ENCODE data around the gene TIFAB. TPM values are rescaled to one million over a fixed set of nuclear protein-coding genes. Genes with fewer than 3 reads are reported as not detected.

TIFAB gene
- total RNA-seq, 1 experiment from 2014 or later, result not detected

DNA sequence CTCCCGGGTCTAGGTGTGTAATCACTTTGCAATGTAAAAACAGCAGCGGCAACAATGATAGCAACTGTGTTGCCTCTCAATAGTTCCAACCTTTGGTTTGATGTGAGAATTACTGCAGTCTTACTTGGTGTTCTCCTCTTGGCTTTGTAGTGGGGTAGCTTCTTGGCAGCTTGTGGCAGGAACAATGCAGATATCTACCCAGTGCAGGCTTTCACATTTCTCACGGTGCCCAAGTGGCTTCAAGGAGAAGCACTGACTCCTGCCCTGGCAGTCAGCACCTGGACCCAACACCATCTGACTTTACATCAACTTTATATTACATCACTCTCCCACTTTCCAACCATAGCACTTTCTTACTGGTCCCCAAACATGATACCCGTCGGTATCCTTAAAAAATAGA lies 28.4 kb upstream of the TIFAB start:
- H3K4me1 ChIP-seq (ENCODE audit: control insufficient read depth, insufficient read depth, low read length), result no peaks in the 10 kb centered on the region
- H3K27me3 ChIP-seq (ENCODE audit: control insufficient read depth, insufficient read depth, low read length), result peaks cover under 1% of the 10 kb centered on the region
- in situ Hi-C loops (cut with HindIII; ENCODE audit: low pct_unique_long_range_greater_than_20kb, low sequenced_read_pairs) (no loop called here), intact Hi-C loops (cut with micrococcal nuclease; ENCODE audit: unreplicated experiment) (no loop called here)
- ATAC-seq (no peak), DNase-seq (ENCODE audit: low read depth, low spot score) (no peak)
- no peaks in the 10 kb centered on the region for H3K9me3 ChIP-seq (ENCODE audit: control insufficient read depth, insufficient read depth, low read depth, low read length)
- no peak overlapping the region for H3K4me3 ChIP-seq (ENCODE audit: low read depth in 2 of 2, low read length in 2 of 2)
- BruUV-seq (replicated peaks), result no TSS peak
- H3K27ac ChIP-seq (ENCODE audit: low read length), result no peak overlapping the region
- no peaks in the 10 kb centered on the region for H3K36me3 ChIP-seq (ENCODE audit: control insufficient read depth, insufficient read depth, low read length)
- POLR2A ChIA-PET, result no interaction called here
- no peak for TF ChIP-seq SIN3A (IDR thresholded peaks at IDR 0.05; ENCODE audit: borderline replicate concordance, insufficient read depth, low read depth, low read length)
- TF ChIP-seq, protein P1, sequence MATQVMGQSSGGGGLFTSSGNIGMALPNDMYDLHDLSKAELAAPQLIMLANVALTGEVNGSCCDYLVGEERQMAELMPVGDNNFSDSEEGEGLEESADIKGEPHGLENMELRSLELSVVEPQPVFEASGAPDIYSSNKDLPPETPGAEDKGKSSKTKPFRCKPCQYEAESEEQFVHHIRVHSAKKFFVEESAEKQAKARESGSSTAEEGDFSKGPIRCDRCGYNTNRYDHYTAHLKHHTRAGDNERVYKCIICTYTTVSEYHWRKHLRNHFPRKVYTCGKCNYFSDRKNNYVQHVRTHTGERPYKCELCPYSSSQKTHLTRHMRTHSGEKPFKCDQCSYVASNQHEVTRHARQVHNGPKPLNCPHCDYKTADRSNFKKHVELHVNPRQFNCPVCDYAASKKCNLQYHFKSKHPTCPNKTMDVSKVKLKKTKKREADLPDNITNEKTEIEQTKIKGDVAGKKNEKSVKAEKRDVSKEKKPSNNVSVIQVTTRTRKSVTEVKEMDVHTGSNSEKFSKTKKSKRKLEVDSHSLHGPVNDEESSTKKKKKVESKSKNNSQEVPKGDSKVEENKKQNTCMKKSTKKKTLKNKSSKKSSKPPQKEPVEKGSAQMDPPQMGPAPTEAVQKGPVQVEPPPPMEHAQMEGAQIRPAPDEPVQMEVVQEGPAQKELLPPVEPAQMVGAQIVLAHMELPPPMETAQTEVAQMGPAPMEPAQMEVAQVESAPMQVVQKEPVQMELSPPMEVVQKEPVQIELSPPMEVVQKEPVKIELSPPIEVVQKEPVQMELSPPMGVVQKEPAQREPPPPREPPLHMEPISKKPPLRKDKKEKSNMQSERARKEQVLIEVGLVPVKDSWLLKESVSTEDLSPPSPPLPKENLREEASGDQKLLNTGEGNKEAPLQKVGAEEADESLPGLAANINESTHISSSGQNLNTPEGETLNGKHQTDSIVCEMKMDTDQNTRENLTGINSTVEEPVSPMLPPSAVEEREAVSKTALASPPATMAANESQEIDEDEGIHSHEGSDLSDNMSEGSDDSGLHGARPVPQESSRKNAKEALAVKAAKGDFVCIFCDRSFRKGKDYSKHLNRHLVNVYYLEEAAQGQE (IDR thresholded peaks at IDR 0.05; ENCODE audit: insufficient read depth in 1 of 2, low read depth in 2 of 2, low read length in 1 of 2), result no peak
- no peak for TF ChIP-seq TCF7L2 (IDR thresholded peaks at IDR 0.05; ENCODE audit: low read depth, low read length)
- TF ChIP-seq, protein P2, sequence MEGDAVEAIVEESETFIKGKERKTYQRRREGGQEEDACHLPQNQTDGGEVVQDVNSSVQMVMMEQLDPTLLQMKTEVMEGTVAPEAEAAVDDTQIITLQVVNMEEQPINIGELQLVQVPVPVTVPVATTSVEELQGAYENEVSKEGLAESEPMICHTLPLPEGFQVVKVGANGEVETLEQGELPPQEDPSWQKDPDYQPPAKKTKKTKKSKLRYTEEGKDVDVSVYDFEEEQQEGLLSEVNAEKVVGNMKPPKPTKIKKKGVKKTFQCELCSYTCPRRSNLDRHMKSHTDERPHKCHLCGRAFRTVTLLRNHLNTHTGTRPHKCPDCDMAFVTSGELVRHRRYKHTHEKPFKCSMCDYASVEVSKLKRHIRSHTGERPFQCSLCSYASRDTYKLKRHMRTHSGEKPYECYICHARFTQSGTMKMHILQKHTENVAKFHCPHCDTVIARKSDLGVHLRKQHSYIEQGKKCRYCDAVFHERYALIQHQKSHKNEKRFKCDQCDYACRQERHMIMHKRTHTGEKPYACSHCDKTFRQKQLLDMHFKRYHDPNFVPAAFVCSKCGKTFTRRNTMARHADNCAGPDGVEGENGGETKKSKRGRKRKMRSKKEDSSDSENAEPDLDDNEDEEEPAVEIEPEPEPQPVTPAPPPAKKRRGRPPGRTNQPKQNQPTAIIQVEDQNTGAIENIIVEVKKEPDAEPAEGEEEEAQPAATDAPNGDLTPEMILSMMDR (IDR thresholded peaks at IDR 0.05), result no peak
- no peak for TF ChIP-seq POLR2AphosphoS5 (IDR thresholded peaks at IDR 0.05; ENCODE audit: low read depth, low read length)
- CTCF ChIA-PET, result interaction anchor here (0.7 kb wide), 1 partner anchor 80 kb away, joined by 10 read pairs; no protein-coding TSS in a partner anchor

DNA sequence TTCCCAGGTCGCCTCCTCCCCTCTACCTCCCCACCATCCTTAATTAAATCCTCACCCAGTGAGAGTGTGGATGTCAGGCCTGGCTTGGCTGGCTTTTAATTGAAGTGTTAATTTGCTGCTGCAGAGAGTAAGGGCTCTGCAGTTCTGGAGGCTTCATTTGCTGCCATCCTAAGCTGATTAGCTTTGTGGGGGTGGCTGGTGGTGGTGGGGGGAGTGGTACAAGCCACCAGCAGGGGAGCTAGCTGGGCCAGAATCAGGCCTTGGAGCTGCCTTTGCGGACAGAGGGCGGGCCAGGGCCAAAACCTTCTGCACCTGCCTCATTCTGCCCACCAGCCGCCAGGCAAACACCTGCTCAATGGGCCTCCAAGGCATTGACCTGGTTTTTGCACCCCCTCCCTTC lies 26.8 kb upstream of the TIFAB start:
- H3K4me1 ChIP-seq (ENCODE audit: control insufficient read depth, insufficient read depth, low read length), result no peaks in the 10 kb centered on the region
- in situ Hi-C loops (cut with HindIII; ENCODE audit: low pct_unique_long_range_greater_than_20kb, low sequenced_read_pairs) (no loop called here), intact Hi-C loops (cut with micrococcal nuclease; ENCODE audit: unreplicated experiment) (no loop called here)
- ChIA-PET POLR2A (no interaction called here), CTCF (no interaction called here)
- DNase-seq (ENCODE audit: low read depth, low spot score) (no peak), ATAC-seq (no peak)
- no TSS peak for BruUV-seq (replicated peaks)
- TF ChIP-seq TCF7L2 (IDR thresholded peaks at IDR 0.05; ENCODE audit: low read depth, low read length) (no peak), POLR2AphosphoS5 (IDR thresholded peaks at IDR 0.05; ENCODE audit: low read depth, low read length) (no peak)
- TF ChIP-seq, protein P1 (IDR thresholded peaks at IDR 0.05; ENCODE audit: insufficient read depth in 1 of 2, low read depth in 2 of 2, low read length in 1 of 2), result no peak
- no peaks in the 10 kb centered on the region for H3K9me3 ChIP-seq (ENCODE audit: control insufficient read depth, insufficient read depth, low read depth, low read length)
- H3K27ac ChIP-seq (ENCODE audit: low read length), result no peak overlapping the region
- no peaks in the 10 kb centered on the region for H3K36me3 ChIP-seq (ENCODE audit: control insufficient read depth, insufficient read depth, low read length)
- H3K27me3 ChIP-seq (ENCODE audit: control insufficient read depth, insufficient read depth, low read length), result peaks cover 7% of the 10 kb centered on the region
- H3K4me3 ChIP-seq (ENCODE audit: low read depth in 2 of 2, low read length in 2 of 2), result no peak overlapping the region
